ENCODE results near the gene GRIA3. TPM values are rescaled to one million over a fixed set of nuclear protein-coding genes. Genes with fewer than 3 reads are reported as not detected.

GRIA3 gene
- total and polyA plus RNA-seq, 2 experiments from 2014 or later = 1.9 to 2.9 TPM

- H4K20me1 ChIP-seq (ENCODE audit: insufficient read depth, poor library complexity, severe bottlenecking) = no peaks in the 10 kb centered on the region
These were observed 154.0 kb downstream of the GRIA3 start for GRCh38 chrX:123337886-123338639.

GRCh38 chrX:123339221-123339905 is 155.3 kb downstream of the GRIA3 start:
- no peaks in the 10 kb centered on the region for H4K20me1 ChIP-seq (ENCODE audit: insufficient read depth, poor library complexity, severe bottlenecking)
- DNase-seq (ENCODE audit: low spot score) = peak; percentile 10
- TF ChIP-seq EZH2phosphoT487 (IDR thresholded peaks at IDR 0.05; ENCODE audit: low read depth, severe bottlenecking, unreplicated experiment) = no peak
- no peak for TF ChIP-seq CTCF (IDR thresholded peaks at IDR 0.05; ENCODE audit: poor library complexity)
- TF ChIP-seq EZH2 (IDR thresholded peaks at IDR 0.05; ENCODE audit: borderline replicate concordance) = no peak
- no peaks in the 10 kb centered on the region for H3K79me2 ChIP-seq
- no peaks in the 10 kb centered on the region for H3K36me3 ChIP-seq (replicated peaks; ENCODE audit: insufficient read depth, low read depth)
- peak overlapping the region; percentile 65 for H3K27ac ChIP-seq
- no peak overlapping the region for H3K4me2 ChIP-seq
- H3K9me2 ChIP-seq (replicated peaks; ENCODE audit: insufficient read depth) = no peaks in the 10 kb centered on the region
- H3K4me3 ChIP-seq = no peak overlapping the region
- H3K9me3 ChIP-seq (ENCODE audit: low read depth) = no peaks in the 10 kb centered on the region
- H2AFZ ChIP-seq = no peak overlapping the region
- H3K4me1 ChIP-seq (ENCODE audit: insufficient read depth) = no peaks in the 10 kb centered on the region
- 61% methylated on average over 4 of the region's 4 CpGs for WGBS (ENCODE audit: low lambda C conversion rate, missing lambda C conversion rate)
- H3K27me3 ChIP-seq = no peaks in the 10 kb centered on the region

More at GRCh38 chrX:123337886-123338639, 154.0 kb downstream of the GRIA3 start:
- Histone ChIP-seq H2AFZ (no peak overlapping the region), H3K4me2 (no peak overlapping the region), H3K4me1 (ENCODE audit: insufficient read depth) (no peaks in the 10 kb centered on the region), H3K36me3 (replicated peaks; ENCODE audit: insufficient read depth, low read depth) (no peaks in the 10 kb centered on the region), H3K9me2 (replicated peaks; ENCODE audit: insufficient read depth) (no peaks in the 10 kb centered on the region), H3K27ac (peak overlapping the region; percentile 65), H3K4me3 (no peak overlapping the region), H3K79me2 (no peaks in the 10 kb centered on the region), H3K9me3 (ENCODE audit: low read depth) (no peaks in the 10 kb centered on the region), H3K27me3 (no peaks in the 10 kb centered on the region)
- no peak for DNase-seq (ENCODE audit: low spot score)
- 67% methylated on average over 7 of the region's 7 CpGs for WGBS (ENCODE audit: low lambda C conversion rate, missing lambda C conversion rate)
- TF ChIP-seq EZH2 (IDR thresholded peaks at IDR 0.05; ENCODE audit: borderline replicate concordance) = no peak
- no peak for TF ChIP-seq CTCF (IDR thresholded peaks at IDR 0.05; ENCODE audit: poor library complexity)
- TF ChIP-seq EZH2phosphoT487 (IDR thresholded peaks at IDR 0.05; ENCODE audit: low read depth, severe bottlenecking, unreplicated experiment) = no peak

- Histone ChIP-seq H4K20me1 (ENCODE audit: insufficient read depth, poor library complexity, severe bottlenecking) (no peaks in the 10 kb centered on the region), H3K9me2 (replicated peaks; ENCODE audit: insufficient read depth) (no peaks in the 10 kb centered on the region), H3K4me1 (ENCODE audit: insufficient read depth) (no peaks in the 10 kb centered on the region), H3K36me3 (replicated peaks; ENCODE audit: insufficient read depth, low read depth) (no peaks in the 10 kb centered on the region), H3K4me3 (no peak overlapping the region), H3K27me3 (no peaks in the 10 kb centered on the region), H3K9me3 (ENCODE audit: low read depth) (no peaks in the 10 kb centered on the region), H3K27ac (peak overlapping the region; percentile 65), H3K4me2 (no peak overlapping the region), H3K79me2 (no peaks in the 10 kb centered on the region), H2AFZ (no peak overlapping the region)
- peak; percentile 7 for DNase-seq (ENCODE audit: low spot score)
- TF ChIP-seq CTCF (IDR thresholded peaks at IDR 0.05; ENCODE audit: poor library complexity) (no peak), EZH2 (IDR thresholded peaks at IDR 0.05; ENCODE audit: borderline replicate concordance) (no peak)
- WGBS (ENCODE audit: low lambda C conversion rate, missing lambda C conversion rate) = 23% methylated on average over 3 of the region's 3 CpGs
These were observed 156.6 kb downstream of the GRIA3 start for GRCh38 chrX:123340696-123341095.
